ENCODE results near the gene DGKB. TPM values are rescaled to one million over a fixed set of nuclear protein-coding genes. Genes with fewer than 3 reads are reported as not detected.

DGKB gene
- total RNA-seq, 1 donor from 2014 or later = not detected

DNA sequence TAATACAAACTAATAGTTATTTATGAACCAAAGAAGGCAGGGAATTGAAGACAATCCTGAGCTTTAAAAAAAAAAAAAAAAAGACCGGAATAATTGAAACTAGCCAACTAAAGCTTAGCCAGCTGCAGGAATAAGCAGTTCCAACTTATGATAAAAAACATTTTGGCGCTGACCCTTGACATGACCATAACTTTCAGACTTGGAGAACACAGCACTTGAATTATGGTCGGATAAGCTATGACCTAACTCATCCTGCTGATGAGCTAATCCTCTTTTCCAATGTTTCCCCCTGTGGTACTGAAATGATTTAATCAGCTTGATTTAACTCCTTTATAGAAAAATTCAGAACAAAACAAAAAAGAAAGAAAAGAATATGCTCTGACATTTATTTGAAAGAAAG lies 181.8 kb downstream of the DGKB start:
- no peaks in the 10 kb centered on the region for H3K4me1 Mint-ChIP-seq (ENCODE audit: low read depth)
- no peak for DNase-seq (ENCODE audit: low spot score)
- no peak overlapping the region for H3K4me3 Mint-ChIP-seq
- H3K36me3 Mint-ChIP-seq (ENCODE audit: low read depth) = no peaks in the 10 kb centered on the region
- intact Hi-C loops (cut with micrococcal nuclease) = no loop called here
- no peak overlapping the region for H3K27ac Mint-ChIP-seq
- no peaks in the 10 kb centered on the region for H3K27me3 Mint-ChIP-seq (ENCODE audit: insufficient read depth)
- no peaks in the 10 kb centered on the region for H3K9me3 Mint-ChIP-seq

DNA sequence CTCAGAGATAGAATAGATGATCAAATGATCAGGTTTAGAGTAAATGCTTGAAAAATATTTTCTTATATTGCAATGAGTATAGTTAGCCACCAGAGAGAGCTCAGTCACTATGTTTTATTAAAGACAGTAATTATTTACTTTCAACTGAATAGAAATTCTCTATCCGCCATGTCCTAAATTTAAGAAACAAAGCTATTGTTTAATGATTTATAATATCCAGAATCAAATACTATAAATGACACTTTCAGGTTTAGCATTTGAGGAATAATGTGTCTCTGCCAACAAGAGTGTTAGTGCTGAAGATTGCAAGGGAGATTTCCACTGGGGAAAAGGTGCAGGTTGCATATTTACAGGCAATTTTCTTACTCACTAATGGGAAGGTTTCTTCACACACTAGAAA lies 184.7 kb downstream of the DGKB start:
- Mint-ChIP-seq H3K27ac (no peak overlapping the region), H3K9me3 (no peaks in the 10 kb centered on the region), H3K4me1 (ENCODE audit: low read depth) (no peaks in the 10 kb centered on the region), H3K36me3 (ENCODE audit: low read depth) (no peaks in the 10 kb centered on the region), H3K27me3 (ENCODE audit: insufficient read depth) (no peaks in the 10 kb centered on the region), H3K4me3 (no peak overlapping the region)
- no peak for DNase-seq (ENCODE audit: low spot score)
- intact Hi-C loops (cut with micrococcal nuclease) = no loop called here

DNA sequence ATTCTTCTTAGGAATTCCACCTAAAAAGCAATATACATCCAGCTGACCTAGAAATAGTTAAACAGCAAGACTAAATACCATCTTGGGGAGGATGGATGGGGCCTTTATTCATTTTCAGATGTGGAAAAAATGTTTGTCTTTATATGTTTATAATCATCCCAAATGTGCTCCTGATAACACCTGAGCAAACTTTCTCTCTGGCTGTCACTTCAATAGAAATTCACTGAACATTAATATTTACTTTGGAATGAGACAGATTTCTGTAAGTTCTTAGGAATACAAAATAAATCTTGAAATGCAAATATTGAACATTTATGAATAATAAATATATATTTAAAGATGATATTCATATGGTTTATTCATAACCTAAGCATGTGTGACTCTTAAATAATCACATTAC lies 185.4 kb downstream of the DGKB start:
- no peaks in the 10 kb centered on the region for H3K36me3 Mint-ChIP-seq (ENCODE audit: low read depth)
- H3K9me3 Mint-ChIP-seq = no peaks in the 10 kb centered on the region
- no peak for DNase-seq (ENCODE audit: low spot score)
- H3K4me3 Mint-ChIP-seq = no peak overlapping the region
- intact Hi-C loops (cut with micrococcal nuclease) = no loop called here
- H3K27ac Mint-ChIP-seq = no peak overlapping the region
- H3K4me1 Mint-ChIP-seq (ENCODE audit: low read depth) = no peaks in the 10 kb centered on the region
- no peaks in the 10 kb centered on the region for H3K27me3 Mint-ChIP-seq (ENCODE audit: insufficient read depth)

DNA sequence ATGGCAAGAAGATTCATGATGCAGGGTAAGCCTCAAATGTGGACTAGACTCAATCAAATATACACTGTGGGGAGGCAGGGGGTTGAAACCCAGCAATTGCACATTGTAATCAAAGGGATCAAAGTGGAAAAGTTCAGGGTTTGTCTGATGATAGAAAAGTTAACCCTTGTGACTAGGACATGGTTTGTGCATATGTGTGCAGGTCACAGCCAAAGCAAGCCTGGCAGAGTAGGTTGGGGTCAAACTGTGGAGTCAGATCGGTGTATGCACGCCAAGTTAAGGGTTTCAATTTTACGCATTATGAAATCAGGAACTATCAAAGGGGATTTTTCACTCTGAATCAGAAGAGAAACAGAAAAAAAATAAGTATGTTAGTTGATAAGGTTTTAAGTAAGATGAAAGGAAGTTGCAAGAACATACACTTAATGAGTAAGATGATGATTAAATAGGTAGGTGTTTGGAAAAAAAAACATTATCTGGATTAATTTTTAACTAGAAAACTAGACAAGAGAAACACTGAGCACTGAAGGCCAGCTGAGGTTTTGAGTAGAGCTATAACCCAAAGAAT lies 188.3 kb downstream of the DGKB start:
- Mint-ChIP-seq H3K27me3 (ENCODE audit: insufficient read depth) (no peaks in the 10 kb centered on the region), H3K9me3 (no peaks in the 10 kb centered on the region), H3K4me1 (ENCODE audit: low read depth) (no peaks in the 10 kb centered on the region), H3K27ac (no peak overlapping the region), H3K4me3 (no peak overlapping the region), H3K36me3 (ENCODE audit: low read depth) (no peaks in the 10 kb centered on the region)
- DNase-seq (ENCODE audit: low spot score) = no peak
- intact Hi-C loops (cut with micrococcal nuclease) = no loop called here

DNA sequence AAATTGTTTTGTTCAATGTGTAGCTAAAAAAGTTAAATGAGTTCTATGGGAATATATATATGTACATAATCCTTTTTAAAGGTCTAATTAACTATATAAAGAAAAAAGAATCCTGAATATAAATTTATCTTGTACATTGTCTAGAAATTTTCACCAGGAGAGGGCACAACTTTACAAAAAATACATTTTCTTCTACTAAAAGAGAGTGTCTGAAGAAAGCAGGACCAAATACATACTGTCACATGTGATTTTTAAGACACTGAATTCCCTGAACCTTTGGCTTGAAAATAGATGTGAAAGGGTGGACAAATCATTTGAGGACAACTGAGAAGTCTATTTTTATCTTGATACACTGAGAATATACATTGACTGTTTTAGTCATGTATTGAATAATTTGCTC lies 204.3 kb downstream of the DGKB start:
- no peaks in the 10 kb centered on the region for H3K9me3 Mint-ChIP-seq
- no peak overlapping the region for H3K4me3 Mint-ChIP-seq
- no peaks in the 10 kb centered on the region for H3K4me1 Mint-ChIP-seq (ENCODE audit: low read depth)
- H3K27ac Mint-ChIP-seq = no peak overlapping the region
- H3K27me3 Mint-ChIP-seq (ENCODE audit: insufficient read depth) = no peaks in the 10 kb centered on the region
- no peak for DNase-seq (ENCODE audit: low spot score)
- no peaks in the 10 kb centered on the region for H3K36me3 Mint-ChIP-seq (ENCODE audit: low read depth)
- intact Hi-C loops (cut with micrococcal nuclease) = no loop called here

DNA sequence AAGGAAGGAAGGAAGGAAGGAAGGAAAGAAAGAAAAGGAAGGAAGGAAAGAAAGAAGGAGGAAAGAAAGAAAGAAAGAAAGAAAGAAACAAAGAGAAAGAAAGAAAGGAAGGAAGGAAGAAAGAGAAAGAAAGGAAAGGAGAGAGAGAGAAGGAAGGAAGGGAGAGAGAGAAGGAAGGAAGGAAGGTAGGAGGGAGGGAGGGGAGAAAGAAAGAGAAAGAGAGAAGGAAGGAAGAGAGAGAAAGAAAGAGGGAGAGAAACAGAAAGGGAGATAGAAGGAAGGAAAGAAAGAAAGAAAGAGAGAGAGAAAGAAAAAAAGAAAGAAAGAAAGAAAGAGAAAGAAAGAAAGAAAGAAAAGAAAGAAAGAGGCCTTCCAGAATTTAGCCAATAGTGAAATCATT lies 204.9 kb downstream of the DGKB start:
- Mint-ChIP-seq H3K9me3 (no peaks in the 10 kb centered on the region), H3K27me3 (ENCODE audit: insufficient read depth) (no peaks in the 10 kb centered on the region), H3K27ac (no peak overlapping the region), H3K36me3 (ENCODE audit: low read depth) (no peaks in the 10 kb centered on the region), H3K4me3 (no peak overlapping the region), H3K4me1 (ENCODE audit: low read depth) (no peaks in the 10 kb centered on the region)
- intact Hi-C loops (cut with micrococcal nuclease) = no loop called here
- DNase-seq (ENCODE audit: low spot score) = no peak

DNA sequence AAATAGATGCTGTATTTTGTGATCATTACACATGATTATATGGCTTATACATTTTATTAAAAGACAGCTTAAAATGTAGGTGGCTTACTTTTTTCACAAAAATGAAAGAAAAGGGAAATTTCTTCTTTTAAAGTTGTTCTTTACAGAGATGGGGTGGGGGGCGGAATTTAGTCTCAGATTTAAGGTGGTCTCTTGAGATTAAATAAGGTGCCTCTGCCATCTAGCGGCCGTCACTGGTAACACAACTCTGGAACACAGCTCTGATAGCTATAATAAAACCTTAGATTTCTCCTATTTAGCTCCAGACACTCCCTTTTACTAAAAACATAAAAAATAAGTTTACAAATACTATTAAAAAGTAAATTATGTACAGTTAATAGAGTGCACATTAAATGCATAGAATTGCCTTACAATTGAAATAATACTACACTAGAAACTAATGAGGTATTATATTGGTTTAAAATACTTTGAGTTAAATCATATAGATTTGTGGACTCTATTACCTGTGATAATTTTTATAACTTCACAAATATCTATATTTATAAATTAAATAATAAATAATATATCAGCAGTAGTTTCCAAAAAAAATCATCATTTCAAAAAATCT lies 210.9 kb downstream of the DGKB start:
- intact Hi-C loops (cut with micrococcal nuclease) = loop anchor here (1.0 kb wide), 1 partner anchor 1411 kb away; no protein-coding TSS in a partner anchor
- Mint-ChIP-seq H3K27ac (no peak overlapping the region), H3K9me3 (no peaks in the 10 kb centered on the region), H3K4me1 (ENCODE audit: low read depth) (no peaks in the 10 kb centered on the region), H3K4me3 (no peak overlapping the region), H3K27me3 (ENCODE audit: insufficient read depth) (no peaks in the 10 kb centered on the region), H3K36me3 (ENCODE audit: low read depth) (no peaks in the 10 kb centered on the region)
- no peak for DNase-seq (ENCODE audit: low spot score)

DNA sequence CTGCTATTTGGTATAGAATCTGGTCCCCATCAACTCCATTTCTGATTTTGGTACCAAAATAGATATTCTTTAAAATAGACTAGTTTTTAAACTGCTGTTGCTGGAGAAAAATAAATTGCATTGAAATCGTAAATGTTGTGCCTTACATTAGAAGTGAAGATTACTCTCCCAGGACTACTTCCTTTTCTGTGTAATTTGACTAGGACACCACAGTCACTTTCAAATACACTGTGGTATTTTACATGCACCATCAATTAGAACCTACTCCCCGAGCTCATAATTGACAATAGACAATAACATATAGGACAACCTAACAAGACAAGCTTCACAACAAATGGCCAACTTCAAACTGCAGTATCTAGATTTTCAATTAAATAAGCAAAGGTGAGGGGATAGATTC lies 211.5 kb downstream of the DGKB start:
- Mint-ChIP-seq H3K4me3 (no peak overlapping the region), H3K4me1 (ENCODE audit: low read depth) (no peaks in the 10 kb centered on the region), H3K27me3 (ENCODE audit: insufficient read depth) (no peaks in the 10 kb centered on the region), H3K9me3 (no peaks in the 10 kb centered on the region), H3K27ac (no peak overlapping the region), H3K36me3 (ENCODE audit: low read depth) (no peaks in the 10 kb centered on the region)
- DNase-seq (ENCODE audit: low spot score) = no peak
- intact Hi-C loops (cut with micrococcal nuclease) = loop anchor here (1.0 kb wide), 1 partner anchor 1411 kb away; no protein-coding TSS in a partner anchor

DNA sequence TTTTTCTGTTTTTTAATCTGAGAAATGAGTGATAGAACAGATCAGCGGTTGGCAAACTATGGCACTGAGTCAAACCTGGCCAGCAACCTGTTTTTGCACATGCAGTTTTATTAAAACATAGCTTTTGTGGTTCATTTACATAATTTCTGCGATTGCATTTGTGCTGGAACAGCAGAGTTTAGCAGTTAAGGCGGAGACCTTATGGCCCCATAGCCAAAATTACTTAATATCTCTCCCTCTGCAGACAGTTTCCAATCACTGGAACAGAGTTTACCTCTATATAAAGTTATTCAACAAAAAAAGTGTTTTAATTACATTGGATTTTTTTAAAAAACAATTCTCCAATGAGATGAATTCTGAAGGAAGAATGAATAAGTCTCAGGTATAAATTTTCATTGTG lies 212.1 kb downstream of the DGKB start:
- H3K27ac Mint-ChIP-seq = no peak overlapping the region
- DNase-seq (ENCODE audit: low spot score) = no peak
- no peaks in the 10 kb centered on the region for H3K4me1 Mint-ChIP-seq (ENCODE audit: low read depth)
- intact Hi-C loops (cut with micrococcal nuclease) = no loop called here
- no peak overlapping the region for H3K4me3 Mint-ChIP-seq
- H3K9me3 Mint-ChIP-seq = no peaks in the 10 kb centered on the region
- no peaks in the 10 kb centered on the region for H3K27me3 Mint-ChIP-seq (ENCODE audit: insufficient read depth)
- no peaks in the 10 kb centered on the region for H3K36me3 Mint-ChIP-seq (ENCODE audit: low read depth)

DNA sequence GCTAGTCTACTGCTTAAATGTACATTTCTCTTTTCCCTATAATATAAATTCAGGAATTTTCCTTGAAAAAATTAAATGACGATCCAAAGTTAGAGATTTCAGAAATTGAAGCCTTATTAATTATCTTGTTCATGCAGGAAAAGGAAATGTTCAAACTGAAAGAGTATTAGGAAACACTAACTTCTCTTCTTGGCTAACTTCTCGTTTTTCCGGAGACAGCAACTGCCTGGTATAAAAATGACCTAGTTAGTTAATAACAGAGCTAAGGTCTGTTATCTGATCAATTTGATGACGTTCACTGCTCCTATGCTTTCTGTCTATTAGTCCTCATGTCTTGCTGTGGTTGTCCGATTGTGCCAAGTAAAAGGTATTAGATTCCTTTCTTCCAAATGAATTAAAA lies 212.5 kb downstream of the DGKB start:
- intact Hi-C loops (cut with micrococcal nuclease) = no loop called here
- no peak overlapping the region for H3K4me3 Mint-ChIP-seq

DNA sequence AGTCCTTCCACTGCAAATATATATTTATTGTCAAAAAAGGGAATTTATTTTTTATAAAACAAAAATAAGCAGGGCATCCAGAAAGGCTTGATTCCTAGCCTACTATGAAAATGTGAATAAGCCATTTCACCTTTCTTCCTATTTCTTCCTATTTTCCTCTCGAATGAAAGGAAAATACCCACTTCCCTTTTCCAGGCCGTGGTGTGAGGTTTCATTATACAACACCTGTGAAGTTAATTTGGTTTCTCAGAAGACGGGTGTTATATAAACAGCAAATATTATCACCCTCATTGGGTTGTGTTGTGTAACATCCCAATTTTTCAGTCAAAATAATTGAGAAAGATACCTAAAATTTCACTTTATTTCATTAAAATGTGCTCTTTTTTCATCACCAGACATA lies 214.3 kb downstream of the DGKB start:
- intact Hi-C loops (cut with micrococcal nuclease) = no loop called here
- H3K4me1 Mint-ChIP-seq (ENCODE audit: low read depth) = no peaks in the 10 kb centered on the region
- no peaks in the 10 kb centered on the region for H3K36me3 Mint-ChIP-seq (ENCODE audit: low read depth)
- no peak overlapping the region for H3K4me3 Mint-ChIP-seq
- no peak overlapping the region for H3K27ac Mint-ChIP-seq
- DNase-seq (ENCODE audit: low spot score) = no peak
- H3K9me3 Mint-ChIP-seq = no peaks in the 10 kb centered on the region
- H3K27me3 Mint-ChIP-seq (ENCODE audit: insufficient read depth) = no peaks in the 10 kb centered on the region

More for the DNA sequence above, 212.5 kb downstream of the DGKB start:
- no peaks in the 10 kb centered on the region for H3K4me1 Mint-ChIP-seq (ENCODE audit: low read depth)
- no peaks in the 10 kb centered on the region for H3K9me3 Mint-ChIP-seq
- no peak overlapping the region for H3K27ac Mint-ChIP-seq
- H3K27me3 Mint-ChIP-seq (ENCODE audit: insufficient read depth) = no peaks in the 10 kb centered on the region
- no peak for DNase-seq (ENCODE audit: low spot score)
- no peaks in the 10 kb centered on the region for H3K36me3 Mint-ChIP-seq (ENCODE audit: low read depth)

DNA sequence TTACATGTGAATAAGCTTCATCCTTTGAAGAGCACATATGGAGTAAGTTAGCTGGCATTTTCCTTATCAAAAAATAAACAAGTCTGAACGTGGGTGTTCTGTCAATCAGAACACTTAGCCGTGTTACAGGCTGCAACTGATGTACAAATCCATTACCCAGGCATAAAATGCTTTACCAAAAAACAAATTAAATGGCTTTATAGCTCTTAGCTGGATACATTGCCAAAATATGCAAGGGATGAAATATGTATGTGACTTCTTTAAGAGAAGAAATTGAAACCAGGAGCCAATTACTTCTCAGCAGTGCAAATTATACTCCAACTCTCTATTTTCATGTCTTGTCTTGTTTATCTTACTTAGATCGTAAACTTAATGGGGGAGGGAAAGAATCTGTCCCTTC lies 214.8 kb downstream of the DGKB start:
- H3K36me3 Mint-ChIP-seq (ENCODE audit: low read depth) = no peaks in the 10 kb centered on the region
- no peak overlapping the region for H3K4me3 Mint-ChIP-seq
- H3K9me3 Mint-ChIP-seq = no peaks in the 10 kb centered on the region
- no peaks in the 10 kb centered on the region for H3K4me1 Mint-ChIP-seq (ENCODE audit: low read depth)
- no peak for DNase-seq (ENCODE audit: low spot score)
- no peak overlapping the region for H3K27ac Mint-ChIP-seq
- no peaks in the 10 kb centered on the region for H3K27me3 Mint-ChIP-seq (ENCODE audit: insufficient read depth)
- intact Hi-C loops (cut with micrococcal nuclease) = no loop called here

DNA sequence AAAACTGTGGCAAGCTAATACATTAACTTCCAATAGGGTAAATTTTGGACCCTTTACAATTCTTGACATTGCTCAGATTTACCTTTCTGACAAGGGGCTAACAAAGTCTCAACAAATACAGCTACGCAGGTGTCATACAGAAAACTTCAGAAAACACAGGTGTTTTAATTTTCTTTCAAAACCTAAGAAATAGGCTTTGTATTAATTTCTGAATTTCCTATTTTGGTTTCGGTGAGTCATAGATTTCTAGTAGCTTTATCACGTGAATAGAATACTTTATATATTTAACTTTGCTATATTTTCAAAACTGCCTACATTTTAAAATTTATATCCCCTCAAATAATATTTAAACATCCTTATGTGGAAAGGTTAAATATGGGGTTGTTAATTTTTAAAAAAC lies 215.3 kb downstream of the DGKB start:
- Mint-ChIP-seq H3K4me1 (ENCODE audit: low read depth) (no peaks in the 10 kb centered on the region), H3K9me3 (no peaks in the 10 kb centered on the region), H3K27me3 (ENCODE audit: insufficient read depth) (no peaks in the 10 kb centered on the region), H3K36me3 (ENCODE audit: low read depth) (no peaks in the 10 kb centered on the region), H3K27ac (no peak overlapping the region), H3K4me3 (no peak overlapping the region)
- intact Hi-C loops (cut with micrococcal nuclease) = no loop called here
- no peak for DNase-seq (ENCODE audit: low spot score)

DNA sequence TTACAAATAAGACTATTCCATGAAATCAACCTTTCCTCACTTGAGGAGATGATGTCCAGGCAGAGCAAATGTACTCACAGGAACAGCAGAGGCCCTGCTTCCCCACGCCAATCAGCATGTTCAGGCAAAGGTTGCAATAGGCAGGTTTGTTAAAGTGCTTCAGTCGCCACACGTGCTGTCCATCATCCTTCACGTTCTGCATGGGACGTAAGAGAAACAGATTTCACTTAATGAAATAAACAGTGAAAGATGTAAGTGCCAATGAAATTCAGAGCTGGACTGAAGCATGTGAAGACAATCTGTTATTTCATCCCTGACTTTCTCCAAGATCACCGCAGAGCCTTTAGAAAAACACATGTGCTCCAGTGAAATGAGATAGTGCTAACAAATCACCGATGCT lies 217.4 kb downstream of the DGKB start:
- DNase-seq (ENCODE audit: low spot score) = no peak
- H3K36me3 Mint-ChIP-seq (ENCODE audit: low read depth) = no peaks in the 10 kb centered on the region
- intact Hi-C loops (cut with micrococcal nuclease) = no loop called here
- no peak overlapping the region for H3K27ac Mint-ChIP-seq
- no peaks in the 10 kb centered on the region for H3K4me1 Mint-ChIP-seq (ENCODE audit: low read depth)
- H3K9me3 Mint-ChIP-seq = no peaks in the 10 kb centered on the region
- H3K27me3 Mint-ChIP-seq (ENCODE audit: insufficient read depth) = no peaks in the 10 kb centered on the region
- H3K4me3 Mint-ChIP-seq = no peak overlapping the region
